Measurements from ENCODE around the gene MT1M. TPM values are rescaled to one million over a fixed set of nuclear protein-coding genes. Genes with fewer than 3 reads are reported as not detected.
A peak's percentile ranks its signal among the peaks of the same experiment; 100 is the strongest.

Gene MT1M
- total and polyA plus RNA-seq, 2 of the 8 experiments (the other 6 are each of a cell fraction or from before 2014, with no cell fraction given) = 2.1 TPM; not detected in 1

GRCh38 chr16:56643833-56644232 is 11.4 kb downstream of the MT1M start:
- Histone ChIP-seq H2AK5ac (ENCODE audit: low read depth, low read length) (no peak overlapping the region), H3K4me1 (replicated peaks in 1 of 4; ENCODE audit: control insufficient read depth in 3 of 4, insufficient read depth in 4 of 4, low read length in 3 of 4) (peaks cover 0 to 18% (median 7%) of the 10 kb centered on the region in 4 experiments; a peak in 6 of 7 replicates), H3K23ac (ENCODE audit: insufficient read length) (no peak overlapping the region), H3K9ac (replicated peaks in 1 of 4; ENCODE audit: extremely low read depth in 1 of 4, low read depth in 3 of 4, low read length in 3 of 4) (no peak overlapping the region), H3K79me2 (ENCODE audit: control insufficient read depth in 1 of 2, insufficient read depth in 2 of 2, low read length in 2 of 2) (no peaks in the 10 kb centered on the region), H3K56ac (replicated peaks; ENCODE audit: insufficient read length, low read depth, low read length) (no peak overlapping the region), H4K5ac (ENCODE audit: insufficient read length, low read depth, low read length) (no peak overlapping the region), H2BK5ac (ENCODE audit: low read depth, low read length) (no peak overlapping the region), H2BK20ac (ENCODE audit: low read length) (no peak overlapping the region), H2BK15ac (ENCODE audit: low read length) (no peak overlapping the region; the same call in 1 of the 2 replicates), H3K27me3 (replicated peaks in 1 of 4; ENCODE audit: control insufficient read depth in 3 of 4, extremely low read depth in 1 of 4, insufficient read depth in 3 of 4, low read length in 3 of 4) (peaks cover 82 to 100% (median 99%) of the 10 kb centered on the region in 4 experiments), H4K91ac (replicated peaks; ENCODE audit: insufficient read length, low read length) (no peak overlapping the region), H2AFZ (ENCODE audit: low read length) (no peak overlapping the region), H3K4me2 (ENCODE audit: insufficient read depth in 1 of 2, low read depth in 2 of 2, low read length in 2 of 2) (peak overlapping the region; percentile 23 to 69), H3K9me3 (ENCODE audit: insufficient read depth in 2 of 2, low read depth in 1 of 2, low read length in 1 of 2) (no peaks in the 10 kb centered on the region), H3K4ac (replicated peaks; ENCODE audit: insufficient read length, low read depth, low read length) (no peak overlapping the region), H3K79me1 (ENCODE audit: low read depth, low read length) (no peaks in the 10 kb centered on the region), H3K36me3 (ENCODE audit: control insufficient read depth in 2 of 4, insufficient read depth in 4 of 4, low read length in 3 of 4) (no peaks in the 10 kb centered on the region), H4K20me1 (replicated peaks in 1 of 2; ENCODE audit: control insufficient read depth in 1 of 2, insufficient read depth in 2 of 2, low read length in 2 of 2) (peaks cover 4 to 20% of the 10 kb centered on the region in 2 experiments), H2BK120ac (replicated peaks; ENCODE audit: low read depth, low read length) (no peak overlapping the region), H2BK12ac (ENCODE audit: low read depth, low read length) (no peak overlapping the region), H3K14ac (ENCODE audit: insufficient read length) (no peak overlapping the region), H4K8ac (ENCODE audit: extremely low read depth, insufficient read depth, low read length) (no peak overlapping the region), H3K27ac (ENCODE audit: low read depth, low read length) (no peak overlapping the region), H3K18ac (ENCODE audit: extremely low read depth, low read length) (no peak overlapping the region), H3K23me2 (ENCODE audit: low read depth, low read length) (peaks cover 4% of the 10 kb centered on the region; the same call in 1 of the 2 replicates), H3K4me3 (ENCODE audit: extremely low read depth in 1 of 4, insufficient read depth in 2 of 4, low read depth in 3 of 4, low read length in 4 of 4) (peak overlapping the region; percentile 18 to 51 (median 34); a peak in 5 of 8 replicates)
- FAIRE-seq = no peak
- 45% methylated on average over 5 of the region's 5 CpGs; no CpG with 5 or more reads in 1 of the 2 experiments for WGBS, 2 experiments (ENCODE audit: extremely low coverage in 1 of 2, insufficient coverage in 1 of 2, insufficient read length in 1 of 2, insufficient replicate concordance in 2 of 2, low coverage in 1 of 2, low lambda C conversion rate in 2 of 2, missing lambda C conversion rate in 1 of 2)
- TF ChIP-seq CTBP2 (IDR thresholded peaks at IDR 0.05; ENCODE audit: borderline replicate concordance, insufficient read depth, insufficient read length, low read length) = no peak
- TF ChIP-seq TAF7 (optimal IDR thresholded peaks at IDR 0.05; ENCODE audit: borderline replicate concordance, low read depth, low read length) = no peak
- TF ChIP-seq EZH2 (IDR thresholded peaks at IDR 0.05; ENCODE audit: low read depth, low read length, severe bottlenecking) = peak; percentile 63
- peak; percentile 38; the same call in 1 of the 2 replicates for TF ChIP-seq SUZ12 (IDR thresholded peaks at IDR 0.05; ENCODE audit: low read length)
- no peak for TF ChIP-seq CTCF (IDR thresholded peaks at IDR 0.05; ENCODE audit: control extremely low read depth in 1 of 3, insufficient read depth in 1 of 3, low read depth in 1 of 3, low read length in 3 of 3)
- TF ChIP-seq SP1 (IDR thresholded peaks at IDR 0.05; ENCODE audit: low read depth, low read length) = no peak
- CTCF ChIA-PET (ENCODE audit: partially characterized antibody) = interaction anchor here (0.8 to 4.1 kb wide), 12 partner anchors 11 to 226 kb away, joined by 3 to 29 read pairs (median 6); partner anchors contain the start of genes MT1B and MT1E
- no peak for DNase-seq (ENCODE audit: low read depth in 1 of 2, low spot score in 2 of 2)
- POLR2A ChIA-PET (ENCODE audit: partially characterized antibody) = interaction anchor here (0.8 to 6.3 kb wide), 6 partner anchors 10 to 54 kb away, joined by 3 to 30 read pairs (median 10); partner anchors contain the start of genes MT1E, MT1F and MT1G

Data from H1 (cell line).